Activated naive CD8-positive, alpha-beta T cell treated with anti-CD3 and anti-CD28 coated beads, Interleukin-2, amount 10 ng/mL, durations not matched to agents 7 days and 5 days (primary cell): ENCODE data around the gene CEP126. TPM values are rescaled to one million over a fixed set of nuclear protein-coding genes. Genes with fewer than 3 reads are reported as not detected.

Experiments used
- ATAC-seq: fragments of 150-1000 bp; cut with Tn5 transposase; one replicate; pipeline ENCODE4 v1.10.0; 2021; ENCODE audit warnings: low read depth, moderate library complexity
- POLR2A ChIA-PET: fragments of 350-600 bp; sonication (Branson Sonifier 250); formaldehyde crosslinking; loops from one replicate; lab custom pipeline; 2021; ENCODE audit warnings: antibody characterized with exemption; lab: Charles Lee
- DNase-seq: peaks from one replicate; pipeline ENCODE4 v3.0.0; 2021
- H3K27ac Mint-ChIP-seq: one replicate; pipeline ENCODE4 v1.8.0; 2022; ENCODE audit warnings: mild to moderate bottlenecking, mixed read lengths
- H3K27me3 Mint-ChIP-seq: one replicate; pipeline ENCODE4 v1.8.0; 2022; ENCODE audit warnings: mild to moderate bottlenecking, moderate library complexity, mixed read lengths
- H3K36me3 Mint-ChIP-seq: one replicate; pipeline ENCODE4 v1.8.0; 2021; ENCODE audit warnings: mild to moderate bottlenecking, mixed read lengths
- H3K4me1 Mint-ChIP-seq: one replicate; pipeline ENCODE4 v1.8.0; 2021; ENCODE audit warnings: mixed read lengths
- H3K4me3 Mint-ChIP-seq: one replicate; pipeline ENCODE4 v1.8.0; 2022; ENCODE audit warnings: mild to moderate bottlenecking, moderate library complexity, mixed read lengths
- H3K9me3 Mint-ChIP-seq: one replicate; pipeline ENCODE4 v1.8.0; 2021; ENCODE audit warnings: mixed read lengths
- total RNA-seq, 2 experiments: library from RNA; stranded (reverse); gene quantifications; one replicate each; pipeline ENCODE4 v1.2.3, GENCODE V29; 2021

CEP126 gene
- total RNA-seq, 2 experiments from 2014 or later, result 1.5 to 2.1 TPM

GRCh38 chr11:102007567-102008437, 93.0 kb downstream of the CEP126 start:
- Mint-ChIP-seq H3K36me3 (no peaks in the 10 kb centered on the region), H3K4me1 (peaks cover 3% of the 10 kb centered on the region), H3K9me3 (no peaks in the 10 kb centered on the region), H3K27ac (no peak overlapping the region), H3K4me3 (no peak overlapping the region), H3K27me3 (peaks cover 19% of the 10 kb centered on the region)
- ATAC-seq (no peak), DNase-seq (no peak)
- POLR2A ChIA-PET, result interaction anchor here (0.6 kb wide), 1 partner anchor 147 kb away, joined by 3 read pairs; no protein-coding TSS in a partner anchor

GRCh38 chr11:102010776-102011494, 96.1 kb downstream of the CEP126 start:
- DNase-seq, result no peak
- Mint-ChIP-seq H3K36me3 (no peaks in the 10 kb centered on the region), H3K27me3 (peaks cover 30% of the 10 kb centered on the region), H3K27ac (no peak overlapping the region), H3K9me3 (no peaks in the 10 kb centered on the region), H3K4me3 (no peak overlapping the region), H3K4me1 (peaks cover 5% of the 10 kb centered on the region)
- no peak for ATAC-seq
- POLR2A ChIA-PET, result no interaction called here

GRCh38 chr11:102012946-102013345, 98.1 kb downstream of the CEP126 start:
- Mint-ChIP-seq H3K36me3 (no peaks in the 10 kb centered on the region), H3K9me3 (no peaks in the 10 kb centered on the region), H3K27ac (no peak overlapping the region), H3K27me3 (peaks cover 30% of the 10 kb centered on the region), H3K4me1 (peaks cover 5% of the 10 kb centered on the region), H3K4me3 (no peak overlapping the region)
- POLR2A ChIA-PET, result no interaction called here
- DNase-seq (no peak), ATAC-seq (peak; percentile 84)

- Mint-ChIP-seq H3K36me3 (no peaks in the 10 kb centered on the region), H3K9me3 (no peaks in the 10 kb centered on the region), H3K4me1 (peaks cover 5% of the 10 kb centered on the region), H3K4me3 (no peak overlapping the region), H3K27me3 (peaks cover 26% of the 10 kb centered on the region), H3K27ac (no peak overlapping the region)
- ATAC-seq (no peak), DNase-seq (no peak)
- POLR2A ChIA-PET, result no interaction called here
These were observed 99.9 kb downstream of the CEP126 start for GRCh38 chr11:102014756-102015155.

- no peak overlapping the region for H3K4me3 Mint-ChIP-seq
- peaks cover 5% of the 10 kb centered on the region for H3K4me1 Mint-ChIP-seq
- no peaks in the 10 kb centered on the region for H3K9me3 Mint-ChIP-seq
- peaks cover 15% of the 10 kb centered on the region for H3K27me3 Mint-ChIP-seq
- DNase-seq (no peak), ATAC-seq (no peak)
- no peak overlapping the region for H3K27ac Mint-ChIP-seq
- POLR2A ChIA-PET, result no interaction called here
- H3K36me3 Mint-ChIP-seq, result no peaks in the 10 kb centered on the region
These were observed 102.2 kb downstream of the CEP126 start for GRCh38 chr11:102017026-102017425.

DNA sequence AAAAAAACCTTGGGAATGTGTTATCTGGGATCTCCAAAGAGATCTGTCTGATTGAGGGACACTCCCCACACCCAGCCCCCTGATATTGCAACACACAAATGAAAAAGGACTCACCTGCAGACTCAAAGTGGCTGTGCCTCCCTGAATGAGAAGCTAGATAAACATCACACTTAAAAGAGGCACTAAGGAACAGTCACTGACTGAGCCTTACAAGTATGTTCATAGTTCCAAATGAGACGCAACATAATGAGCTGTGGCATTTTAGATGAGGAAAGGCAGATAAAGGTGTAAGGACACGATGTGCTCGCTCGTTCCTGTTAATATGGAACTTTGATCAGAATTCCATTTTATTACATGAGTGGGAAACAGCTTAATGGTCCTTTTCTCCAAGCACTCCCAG, 111.4 kb downstream of the CEP126 start:
- Mint-ChIP-seq H3K36me3 (no peaks in the 10 kb centered on the region), H3K4me3 (no peak overlapping the region), H3K9me3 (no peaks in the 10 kb centered on the region), H3K4me1 (no peaks in the 10 kb centered on the region), H3K27me3 (peaks cover 9% of the 10 kb centered on the region), H3K27ac (no peak overlapping the region)
- POLR2A ChIA-PET, result no interaction called here
- ATAC-seq (no peak), DNase-seq (no peak)

GRCh38 chr11:102026959-102027358, 112.1 kb downstream of the CEP126 start:
- no peaks in the 10 kb centered on the region for H3K9me3 Mint-ChIP-seq
- no peak overlapping the region for H3K27ac Mint-ChIP-seq
- DNase-seq (no peak), ATAC-seq (no peak)
- no peaks in the 10 kb centered on the region for H3K36me3 Mint-ChIP-seq
- H3K4me1 Mint-ChIP-seq, result no peaks in the 10 kb centered on the region
- peaks cover 9% of the 10 kb centered on the region for H3K27me3 Mint-ChIP-seq
- POLR2A ChIA-PET, result no interaction called here
- H3K4me3 Mint-ChIP-seq, result no peak overlapping the region

- no peaks in the 10 kb centered on the region for H3K9me3 Mint-ChIP-seq
- peaks cover 3% of the 10 kb centered on the region for H3K27me3 Mint-ChIP-seq
- no peak overlapping the region for H3K27ac Mint-ChIP-seq
- no peaks in the 10 kb centered on the region for H3K4me1 Mint-ChIP-seq
- H3K36me3 Mint-ChIP-seq, result no peaks in the 10 kb centered on the region
- ATAC-seq (no peak), DNase-seq (no peak)
- POLR2A ChIA-PET, result no interaction called here
- H3K4me3 Mint-ChIP-seq, result no peak overlapping the region
These were observed 121.9 kb downstream of the CEP126 start for GRCh38 chr11:102036757-102037156.

- Mint-ChIP-seq H3K9me3 (no peaks in the 10 kb centered on the region), H3K27ac (no peak overlapping the region), H3K4me3 (peak overlapping the region; percentile 66), H3K27me3 (peaks cover 39% of the 10 kb centered on the region), H3K4me1 (peaks cover 7% of the 10 kb centered on the region), H3K36me3 (no peaks in the 10 kb centered on the region)
- POLR2A ChIA-PET, result no interaction called here
- ATAC-seq (no peak), DNase-seq (no peak)
These were observed 132.0 kb downstream of the CEP126 start for GRCh38 chr11:102046841-102047240.

DNA sequence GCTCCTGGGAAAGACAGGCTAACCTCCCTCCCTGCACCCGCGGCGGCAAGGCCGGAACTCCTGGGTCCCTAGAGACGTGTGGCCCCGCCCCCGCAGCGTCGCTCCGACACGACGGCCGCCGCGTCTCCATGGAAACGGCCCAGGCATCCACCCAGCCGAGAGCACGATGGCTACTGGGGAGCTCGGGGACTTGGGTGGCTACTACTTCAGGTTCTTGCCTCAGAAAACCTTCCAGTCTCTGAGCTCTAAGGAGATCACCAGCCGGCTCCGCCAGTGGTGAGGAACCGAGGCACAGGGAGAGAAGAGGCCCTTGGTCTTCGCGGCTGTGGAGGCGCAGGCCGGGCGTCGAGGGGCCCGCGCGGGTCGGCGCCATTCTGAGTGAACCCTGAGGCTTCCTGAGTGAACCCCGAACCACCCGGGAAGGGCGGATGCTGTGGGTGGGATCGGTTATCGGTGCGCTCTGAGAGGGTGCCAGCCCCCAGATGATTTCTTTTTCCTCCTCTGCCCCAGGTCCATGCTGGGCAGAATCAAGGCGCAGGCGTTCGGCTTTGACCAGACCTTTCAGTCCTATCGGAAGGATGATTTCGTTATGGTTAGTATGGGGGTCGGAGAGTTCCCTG, 132.6 kb downstream of the CEP126 start, which contains the start of gene CFAP300:
Gene CFAP300, plus strand, starts transcription at position 133 of the 620 bp plus-strand sequence. Its CDS starts 34 bp downstream, at position 167.
- peaks cover 39% of the 10 kb centered on the region for H3K27me3 Mint-ChIP-seq
- POLR2A ChIA-PET, result no interaction called here
- peak within 1 kb of the TSS; percentile 66 for H3K4me3 Mint-ChIP-seq
- ATAC-seq (peak; percentile 60), DNase-seq (peak; percentile 63)
- H3K4me1 Mint-ChIP-seq, result peaks cover 7% of the 10 kb centered on the region
- H3K36me3 Mint-ChIP-seq, result no peaks in the 10 kb centered on the region
- no peaks in the 10 kb centered on the region for H3K9me3 Mint-ChIP-seq
- H3K27ac Mint-ChIP-seq, result no peak within 1 kb of the TSS

Other genes with a start within 250 kb of the CEP126 start
- gene ANGPTL5, start 1.5 kb downstream of the CEP126 start, total RNA-seq, result not detected
- not detected for gene CFAP300, start 132.4 kb downstream of the CEP126 start, total RNA-seq
- gene YAP1, start 195.4 kb downstream of the CEP126 start, total RNA-seq, result under 1 TPM in 1 of 2 experiments, not detected in 1; 0.11 TPM